Activated CD4-positive, alpha-beta memory T cell treated with anti-CD3 and anti-CD28 coated beads, Interleukin-2, amount 10 ng/mL, durations not matched to agents 7 days and 5 days (primary cell): ENCODE measurements around the gene SEC22B. TPM values are rescaled to one million over a fixed set of nuclear protein-coding genes. Genes with fewer than 3 reads are reported as not detected.
"Not testable (repeated sequence)": the region's sequence is repeated elsewhere in the genome, so short reads cannot be mapped to it uniquely, and the experiment has no call there.

Source experiments
- CTCF ChIA-PET: fragments of 350-600 bp; sonication (Branson Sonifier 250); formaldehyde crosslinking; loops from one replicate; lab custom pipeline; 2021; ENCODE audit warnings: antibody characterized with exemption, inconsistent platforms; lab: Charles Lee
- POLR2A ChIA-PET: fragments of 350-600 bp; sonication (Branson Sonifier 250); formaldehyde crosslinking; loops from one replicate; lab custom pipeline; 2021; ENCODE audit warnings: antibody characterized with exemption; lab: Charles Lee
- DNase-seq: peaks from one replicate; pipeline ENCODE4 v3.0.0-alpha.2; 2020
- H3K27ac Mint-ChIP-seq: one replicate; pipeline ENCODE4 v1.8.0; 2021; ENCODE audit warnings: mild to moderate bottlenecking, mixed read lengths
- H3K27me3 Mint-ChIP-seq: one replicate; pipeline ENCODE4 v1.8.0; 2021; ENCODE audit warnings: mixed read lengths
- H3K36me3 Mint-ChIP-seq: one replicate; pipeline ENCODE4 v1.8.0; 2021; ENCODE audit warnings: low read depth, mixed read lengths
- H3K4me1 Mint-ChIP-seq: one replicate; pipeline ENCODE4 v1.8.0; 2021; ENCODE audit warnings: mixed read lengths
- H3K4me3 Mint-ChIP-seq: one replicate; pipeline ENCODE4 v1.8.0; 2021; ENCODE audit warnings: mild to moderate bottlenecking, mixed read lengths
- H3K9me3 Mint-ChIP-seq: one replicate; pipeline ENCODE4 v1.8.0; 2021; ENCODE audit warnings: mixed read lengths
- total RNA-seq, 2 experiments: library from RNA; stranded (reverse); gene quantifications; one replicate each; pipeline ENCODE4 v1.2.3, GENCODE V29; 2021

SEC22B gene
- 10 to 100 TPM; 23.1 TPM for total RNA-seq

GRCh38 chr1:120176092-120176855, at the start of gene SEC22B:
Gene SEC22B, minus strand, starts transcription at chr1:120176520. Its CDS starts 139 bp downstream, at chr1:120176381.
- no peaks in the 10 kb centered on the region for H3K9me3 Mint-ChIP-seq
- no peaks in the 10 kb centered on the region for H3K27me3 Mint-ChIP-seq
- DNase-seq, result peak; percentile 93
- ChIA-PET CTCF (interaction anchor here (0.6 to 1.2 kb wide), 3 partner anchors 237 to 398 kb away, joined by 3 to 7 read pairs (median 5); no protein-coding TSS in a partner anchor), POLR2A (no interaction called here)
- peaks cover 11% of the 10 kb centered on the region for H3K36me3 Mint-ChIP-seq
- H3K4me1 Mint-ChIP-seq, result peaks cover 9% of the 10 kb centered on the region
- peak within 1 kb of the TSS; percentile 87 for H3K4me3 Mint-ChIP-seq
- peak within 1 kb of the TSS; percentile 87 for H3K27ac Mint-ChIP-seq

GRCh38 chr1:120217933-120218332, 41.6 kb upstream of the SEC22B start:
- H3K27ac Mint-ChIP-seq, POLR2A ChIA-PET, H3K9me3 Mint-ChIP-seq, DNase-seq, H3K36me3 Mint-ChIP-seq, H3K27me3 Mint-ChIP-seq, CTCF ChIA-PET, H3K4me3 Mint-ChIP-seq, H3K4me1 Mint-ChIP-seq: not testable (repeated sequence)

GRCh38 chr1:120217175-120217929, 41.0 kb upstream of the SEC22B start:
- H3K36me3 Mint-ChIP-seq, H3K27me3 Mint-ChIP-seq, H3K4me1 Mint-ChIP-seq, CTCF ChIA-PET, DNase-seq, H3K4me3 Mint-ChIP-seq, POLR2A ChIA-PET, H3K9me3 Mint-ChIP-seq, H3K27ac Mint-ChIP-seq: not testable (repeated sequence)

GRCh38 chr1:120213606-120214005, 37.3 kb upstream of the SEC22B start:
- H3K4me1 Mint-ChIP-seq, H3K9me3 Mint-ChIP-seq, POLR2A ChIA-PET, H3K36me3 Mint-ChIP-seq, CTCF ChIA-PET, DNase-seq, H3K4me3 Mint-ChIP-seq, H3K27me3 Mint-ChIP-seq, H3K27ac Mint-ChIP-seq: not testable (repeated sequence)

- H3K27me3 Mint-ChIP-seq, CTCF ChIA-PET, DNase-seq, H3K36me3 Mint-ChIP-seq, POLR2A ChIA-PET, H3K27ac Mint-ChIP-seq, H3K9me3 Mint-ChIP-seq, H3K4me3 Mint-ChIP-seq, H3K4me1 Mint-ChIP-seq: not testable (repeated sequence)
Measured at GRCh38 chr1:120210754-120211153, 34.4 kb upstream of the SEC22B start.

GRCh38 chr1:120196863-120197775, 20.8 kb upstream of the SEC22B start:
- H3K27me3 Mint-ChIP-seq, POLR2A ChIA-PET: not testable (repeated sequence)

GRCh38 chr1:120188626-120189025, 12.3 kb upstream of the SEC22B start:
- H3K4me3 Mint-ChIP-seq, H3K27ac Mint-ChIP-seq, POLR2A ChIA-PET, CTCF ChIA-PET, H3K4me1 Mint-ChIP-seq, H3K9me3 Mint-ChIP-seq, H3K27me3 Mint-ChIP-seq, DNase-seq, H3K36me3 Mint-ChIP-seq: not testable (repeated sequence)

More at GRCh38 chr1:120196863-120197775, 20.8 kb upstream of the SEC22B start:
- H3K9me3 Mint-ChIP-seq, CTCF ChIA-PET, H3K36me3 Mint-ChIP-seq, H3K27ac Mint-ChIP-seq, DNase-seq, H3K4me1 Mint-ChIP-seq: not testable (repeated sequence)
- peak overlapping the region; percentile 54 for H3K4me3 Mint-ChIP-seq

- CTCF ChIA-PET, H3K27me3 Mint-ChIP-seq, H3K9me3 Mint-ChIP-seq, DNase-seq, H3K4me1 Mint-ChIP-seq, H3K4me3 Mint-ChIP-seq, POLR2A ChIA-PET, H3K27ac Mint-ChIP-seq, H3K36me3 Mint-ChIP-seq: not testable (repeated sequence)
Measured at GRCh38 chr1:120182176-120182707, 5.9 kb upstream of the SEC22B start.

- CTCF ChIA-PET, H3K27me3 Mint-ChIP-seq, DNase-seq, POLR2A ChIA-PET, H3K9me3 Mint-ChIP-seq, H3K4me3 Mint-ChIP-seq, H3K4me1 Mint-ChIP-seq, H3K27ac Mint-ChIP-seq: not testable (repeated sequence)
- peaks cover 11% of the 10 kb centered on the region for H3K36me3 Mint-ChIP-seq
Measured at GRCh38 chr1:120179811-120180690, 3.7 kb upstream of the SEC22B start.

- Mint-ChIP-seq H3K4me1 (peaks cover 8% of the 10 kb centered on the region), H3K4me3 (no peak overlapping the region), H3K36me3 (peaks cover 11% of the 10 kb centered on the region), H3K27ac (no peak overlapping the region), H3K27me3 (no peaks in the 10 kb centered on the region), H3K9me3 (no peaks in the 10 kb centered on the region)
- no peak for DNase-seq
- POLR2A ChIA-PET, result no interaction called here
- CTCF ChIA-PET, result no interaction called here
Measured at GRCh38 chr1:120178799-120179756, 2.8 kb upstream of the SEC22B start.

GRCh38 chr1:120178058-120178457, 1.7 kb upstream of the SEC22B start:
- H3K27me3 Mint-ChIP-seq, H3K9me3 Mint-ChIP-seq, CTCF ChIA-PET, H3K27ac Mint-ChIP-seq, H3K4me1 Mint-ChIP-seq, H3K4me3 Mint-ChIP-seq, DNase-seq: not testable (repeated sequence)
- H3K36me3 Mint-ChIP-seq, result peaks cover 11% of the 10 kb centered on the region
- POLR2A ChIA-PET, result interaction anchor here (0.7 kb wide), 1 partner anchor 411 kb away, joined by 3 read pairs; no protein-coding TSS in a partner anchor
